Thoracic aorta (tissue), 2 donors: ENCODE measurements around the gene C3orf22. TPM values are rescaled to one million over a fixed set of nuclear protein-coding genes. Genes with fewer than 3 reads are reported as not detected.

Experiments used
- ATAC-seq: fragments of 150-250 bp; one replicate; pipeline ENCODE4 v1.8.0; 2017; ENCODE audit warnings: low read depth; ENCODE audit not compliant: insufficient number of reproducible peaks, low FRiP score
- DNase-seq: peaks from one replicate; pipeline ENCODE4 v3.0.0-alpha.2; 2020; ENCODE audit warnings: low spot score
- H3K27ac ChIP-seq, 2 donors: fragments of 200-600 bp; sonication (generic); 1 replicate in 1 of 2; 2 replicates in 1 of 2; pipeline ENCODE4 v1.5.1; 2016; ENCODE audit warnings: mild to moderate bottlenecking in 2 of 2, moderate library complexity in 2 of 2
- H3K27me3 ChIP-seq: fragments of 200-600 bp; sonication (generic); replicated peaks from 2 replicates; pipeline ENCODE4 v1.6.0; 2016; ENCODE audit warnings: mild to moderate bottlenecking; ENCODE audit not compliant: insufficient read depth
- H3K36me3 ChIP-seq: fragments of 200-600 bp; sonication (generic); one replicate; pipeline ENCODE4 v1.5.1; 2016
- H3K4me1 ChIP-seq, 2 donors: fragments of 200-600 bp; sonication (generic); 1 replicate in 1 of 2; 2 replicates in 1 of 2; pipeline versions ENCODE4 v1.5.1 to v1.6.0; 2016; ENCODE audit warnings: low read depth in 2 of 2, mild to moderate bottlenecking in 1 of 2; ENCODE audit not compliant: control insufficient read depth in 1 of 2
- H3K4me3 ChIP-seq: fragments of 200-600 bp; sonication (generic); 2 replicates; pipeline ENCODE4 v1.5.1; 2016; ENCODE audit warnings: mild to moderate bottlenecking
- H3K9me3 ChIP-seq: fragments of 200-600 bp; sonication (generic); 2 replicates; pipeline ENCODE4 v1.5.1; 2016
- total RNA-seq, 2 donors: library from RNA; depleted of rRNA; stranded (reverse); fragments of >200 nt; gene quantifications; one replicate each; pipeline versions ENCODE4 v1.1.0 to v1.2.3, GENCODE V29; 2016
- TF ChIP-seq, protein P1 (sequence below): fragments of 200-600 bp; sonication (generic); IDR thresholded peaks from one replicate; pipeline ENCODE4 v1.5.1; 2019; ENCODE audit warnings: antibody characterized with exemption

The C3orf22 gene
- total RNA-seq, 2 donors from 2014 or later, result not detected

DNA sequence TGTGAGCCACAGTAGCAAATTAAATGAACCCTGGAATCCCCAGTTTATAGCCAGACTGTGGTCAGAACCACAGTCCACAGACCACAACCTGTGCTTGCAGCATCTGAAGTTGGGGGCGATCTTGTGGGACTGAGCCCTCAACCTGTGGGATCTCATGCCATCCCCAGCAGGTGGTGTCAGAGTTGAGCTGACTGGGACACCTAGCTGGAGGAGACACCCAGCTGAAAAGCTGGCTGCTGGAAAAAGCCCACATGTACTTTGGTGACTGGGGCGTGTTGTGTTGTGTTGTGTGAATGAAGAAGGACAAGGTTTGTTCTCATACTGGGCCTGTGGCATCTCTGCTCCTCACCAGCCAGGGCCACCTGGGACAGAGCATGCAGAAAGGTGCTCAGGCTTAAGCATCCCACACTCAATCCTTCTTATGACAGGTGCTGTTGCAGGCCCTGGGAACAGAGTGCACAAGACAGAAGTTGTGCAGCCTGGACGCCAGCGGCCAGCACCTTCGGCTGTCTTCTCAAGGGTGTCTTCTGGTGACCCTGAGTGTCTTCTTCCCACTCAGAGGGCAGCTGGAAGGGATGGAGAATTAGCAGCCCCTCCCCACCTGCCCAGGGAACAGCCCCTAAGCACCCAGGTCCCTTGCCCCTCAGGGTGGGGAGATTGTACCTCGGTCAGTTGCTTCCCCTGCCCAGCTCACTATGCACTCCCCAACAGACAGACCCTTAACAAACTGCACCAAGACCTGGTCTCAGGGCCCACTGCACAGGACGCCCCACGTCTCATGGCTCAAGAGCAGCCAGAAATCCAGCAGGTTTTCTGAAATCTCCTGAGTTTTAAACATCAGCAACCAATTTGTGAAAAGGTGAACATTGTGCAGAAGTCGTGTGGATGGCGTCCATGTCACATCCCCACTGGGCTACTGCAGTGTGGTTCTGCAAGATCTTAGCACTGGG is 39.0 kb downstream of the C3orf22 start:
- Histone ChIP-seq H3K27me3 (no peaks in the 10 kb centered on the region), H3K36me3 (no peaks in the 10 kb centered on the region), H3K9me3 (no peaks in the 10 kb centered on the region), H3K4me1 (peaks cover 4 to 14% of the 10 kb centered on the region in 2 donors), H3K4me3 (no peak overlapping the region), H3K27ac (no peak overlapping the region)
- no peak for ATAC-seq
- no peak for DNase-seq
- TF ChIP-seq, protein P1, sequence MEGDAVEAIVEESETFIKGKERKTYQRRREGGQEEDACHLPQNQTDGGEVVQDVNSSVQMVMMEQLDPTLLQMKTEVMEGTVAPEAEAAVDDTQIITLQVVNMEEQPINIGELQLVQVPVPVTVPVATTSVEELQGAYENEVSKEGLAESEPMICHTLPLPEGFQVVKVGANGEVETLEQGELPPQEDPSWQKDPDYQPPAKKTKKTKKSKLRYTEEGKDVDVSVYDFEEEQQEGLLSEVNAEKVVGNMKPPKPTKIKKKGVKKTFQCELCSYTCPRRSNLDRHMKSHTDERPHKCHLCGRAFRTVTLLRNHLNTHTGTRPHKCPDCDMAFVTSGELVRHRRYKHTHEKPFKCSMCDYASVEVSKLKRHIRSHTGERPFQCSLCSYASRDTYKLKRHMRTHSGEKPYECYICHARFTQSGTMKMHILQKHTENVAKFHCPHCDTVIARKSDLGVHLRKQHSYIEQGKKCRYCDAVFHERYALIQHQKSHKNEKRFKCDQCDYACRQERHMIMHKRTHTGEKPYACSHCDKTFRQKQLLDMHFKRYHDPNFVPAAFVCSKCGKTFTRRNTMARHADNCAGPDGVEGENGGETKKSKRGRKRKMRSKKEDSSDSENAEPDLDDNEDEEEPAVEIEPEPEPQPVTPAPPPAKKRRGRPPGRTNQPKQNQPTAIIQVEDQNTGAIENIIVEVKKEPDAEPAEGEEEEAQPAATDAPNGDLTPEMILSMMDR, result no peak

GRCh38 chr3:126518779-126519177 is 40.0 kb downstream of the C3orf22 start:
- no peak for DNase-seq
- peaks cover 0 to 4% of the 10 kb centered on the region in 2 donors for H3K4me1 ChIP-seq
- no peaks in the 10 kb centered on the region for H3K36me3 ChIP-seq
- H3K4me3 ChIP-seq, result no peak overlapping the region
- H3K27me3 ChIP-seq, result no peaks in the 10 kb centered on the region
- ATAC-seq, result no peak
- no peaks in the 10 kb centered on the region for H3K9me3 ChIP-seq
- TF ChIP-seq, protein P1, result no peak
- H3K27ac ChIP-seq, result no peak overlapping the region

DNA sequence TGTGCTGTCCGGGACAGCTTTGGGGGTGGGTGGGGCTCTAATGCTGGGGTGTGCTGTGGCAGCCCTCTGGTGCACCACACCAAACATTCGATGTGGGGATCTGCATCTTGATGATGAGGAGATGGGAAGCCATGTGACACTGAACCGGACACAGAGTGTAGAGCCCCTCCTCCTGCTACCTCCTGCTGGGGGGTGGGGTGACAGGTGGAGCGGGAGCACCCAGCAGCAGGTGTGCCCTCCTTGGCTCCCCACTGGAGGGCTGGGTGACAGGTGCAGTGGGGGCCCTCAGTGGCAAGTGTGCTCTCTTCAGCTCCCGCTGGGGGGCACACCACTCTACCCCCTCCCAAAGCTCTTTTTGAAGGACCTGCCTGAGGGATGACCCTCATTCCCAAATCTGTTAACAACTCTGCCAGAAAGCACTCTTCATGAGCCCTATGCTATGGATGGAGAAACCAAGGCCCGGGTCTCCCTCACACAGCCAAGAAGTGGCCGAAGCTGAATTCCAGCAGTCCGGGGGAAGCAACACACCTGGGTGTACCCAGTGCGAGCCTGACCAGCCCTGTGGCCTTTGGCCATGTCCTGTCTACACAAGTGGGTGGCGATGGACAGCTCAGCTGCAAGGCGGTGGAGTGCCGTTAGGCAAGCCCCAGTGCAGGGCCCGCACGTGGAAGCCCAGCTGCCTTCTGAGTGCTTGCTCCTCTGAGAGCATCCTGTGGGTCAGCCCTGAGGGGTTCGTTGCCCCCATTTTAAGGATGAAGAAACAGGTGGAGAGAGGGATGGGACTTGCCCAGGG is 40.5 kb downstream of the C3orf22 start:
- DNase-seq, result no peak
- no peaks in the 10 kb centered on the region for H3K36me3 ChIP-seq
- TF ChIP-seq, protein P1, result no peak
- no peaks in the 10 kb centered on the region for H3K9me3 ChIP-seq
- no peak overlapping the region for H3K4me3 ChIP-seq
- H3K27ac ChIP-seq, result no peak overlapping the region
- no peaks in the 10 kb centered on the region for H3K27me3 ChIP-seq
- no peak for ATAC-seq
- H3K4me1 ChIP-seq, result no peaks in the 10 kb centered on the region

GRCh38 chr3:126517291-126517951 is 41.3 kb downstream of the C3orf22 start, which contains the start of gene UROC1:
Gene UROC1 (minus strand): TSS chr3:126517773. CDS start chr3:126517719, 54 bp downstream.
- H3K27ac ChIP-seq, result no peak within 1 kb of the TSS
- no peaks in the 10 kb centered on the region for H3K9me3 ChIP-seq
- TF ChIP-seq, protein P1, result no peak
- DNase-seq (no peak), ATAC-seq (no peak)
- no peaks in the 10 kb centered on the region for H3K4me1 ChIP-seq
- H3K27me3 ChIP-seq, result no peaks in the 10 kb centered on the region
- H3K36me3 ChIP-seq, result no peaks in the 10 kb centered on the region
- no peak within 1 kb of the TSS for H3K4me3 ChIP-seq
